ENCODE results near the gene TAS2R1.

- TF ChIP-seq CTCF (IDR thresholded peaks at IDR 0.05) (no peak), EZH2 (IDR thresholded peaks at IDR 0.05; ENCODE audit: borderline replicate concordance, insufficient read depth, low read depth, low read length, poor library complexity, severe bottlenecking) (no peak)
Observed at GRCh38 chr5:9587135-9587534, 43.0 kb downstream of the TAS2R1 start.
